ENCODE data around the gene CLSTN2.

Gene CLSTN2

DNA sequence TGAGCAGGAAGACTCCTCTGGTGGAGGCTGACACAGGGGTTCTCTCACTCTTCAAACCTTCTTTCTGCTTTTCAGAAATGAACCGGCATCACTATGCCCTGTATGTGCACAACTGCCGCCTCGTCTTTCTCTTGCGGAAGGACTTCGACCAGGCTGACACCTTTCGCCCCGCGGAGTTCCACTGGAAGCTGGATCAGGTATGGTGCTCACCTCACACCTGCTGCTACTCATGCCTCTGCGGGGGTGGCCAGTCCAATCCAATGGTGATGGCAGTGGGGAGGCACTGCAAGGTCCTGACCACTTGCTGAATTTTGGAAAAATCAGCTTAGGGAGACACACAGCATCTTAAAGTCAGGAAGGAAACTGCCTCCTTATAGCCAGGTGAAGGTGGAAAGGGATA, 531.5 kb downstream of the CLSTN2 start:
- H3K4me1 ChIP-seq (ENCODE audit: control insufficient read depth, insufficient read depth, low read depth, low read length), result peaks cover 15% of the 10 kb centered on the region
- H2BK12ac ChIP-seq (ENCODE audit: low read length in 2 of 2), result no peak overlapping the region
- H2AK5ac ChIP-seq (ENCODE audit: low read length, severe bottlenecking), result no peak overlapping the region
- no peaks in the 10 kb centered on the region for H3K79me1 ChIP-seq (replicated peaks; ENCODE audit: low read length, poor library complexity, severe bottlenecking)
- no peak overlapping the region for H2BK120ac ChIP-seq (ENCODE audit: low read depth, low read length)
- no peak overlapping the region for H3K14ac ChIP-seq (ENCODE audit: low read length in 2 of 2)
- H3K23ac ChIP-seq (ENCODE audit: low read length in 2 of 2), result no peak overlapping the region
- H3K4ac ChIP-seq (ENCODE audit: low read depth in 1 of 2, low read length in 2 of 2), result no peak overlapping the region
- no peak for DNase-seq
- H3K4me2 ChIP-seq (ENCODE audit: low read length, poor library complexity, severe bottlenecking), result no peak overlapping the region
- H2AFZ ChIP-seq (ENCODE audit: low read depth, low read length), result no peak overlapping the region
- H2BK15ac ChIP-seq (ENCODE audit: low read depth, poor library complexity, severe bottlenecking), result no peak overlapping the region
- H3K4me3 ChIP-seq (ENCODE audit: insufficient read depth in 1 of 2, low read depth in 1 of 2, low read length in 2 of 2), result no peak overlapping the region
- no peaks in the 10 kb centered on the region for H3K9me3 ChIP-seq (ENCODE audit: control insufficient read depth, low read length)
- H3K9ac ChIP-seq (ENCODE audit: low read length), result no peak overlapping the region
- no peak overlapping the region for H4K91ac ChIP-seq (ENCODE audit: low read length)
- no peak overlapping the region for H4K8ac ChIP-seq (ENCODE audit: low read length)
- peaks cover 0 to 16% of the 10 kb centered on the region in 2 experiments for H3K36me3 ChIP-seq (ENCODE audit: control insufficient read depth in 1 of 2, insufficient read depth in 2 of 2, low read depth in 1 of 2, low read length in 2 of 2)
- peaks cover 0 to 4% of the 10 kb centered on the region in 2 experiments for H3K27me3 ChIP-seq (ENCODE audit: control insufficient read depth in 1 of 2, insufficient read depth in 1 of 2, low read length in 2 of 2)
- no peak overlapping the region for H2BK5ac ChIP-seq (ENCODE audit: low read depth, low read length, poor library complexity, severe bottlenecking)
- H3K18ac ChIP-seq (ENCODE audit: low read depth in 1 of 2, low read length in 2 of 2), result no peak overlapping the region
- H3K27ac ChIP-seq (ENCODE audit: low read length, poor library complexity, severe bottlenecking), result no peak overlapping the region
- 96% methylated on average over 9 of the region's 9 CpGs for WGBS

DNA sequence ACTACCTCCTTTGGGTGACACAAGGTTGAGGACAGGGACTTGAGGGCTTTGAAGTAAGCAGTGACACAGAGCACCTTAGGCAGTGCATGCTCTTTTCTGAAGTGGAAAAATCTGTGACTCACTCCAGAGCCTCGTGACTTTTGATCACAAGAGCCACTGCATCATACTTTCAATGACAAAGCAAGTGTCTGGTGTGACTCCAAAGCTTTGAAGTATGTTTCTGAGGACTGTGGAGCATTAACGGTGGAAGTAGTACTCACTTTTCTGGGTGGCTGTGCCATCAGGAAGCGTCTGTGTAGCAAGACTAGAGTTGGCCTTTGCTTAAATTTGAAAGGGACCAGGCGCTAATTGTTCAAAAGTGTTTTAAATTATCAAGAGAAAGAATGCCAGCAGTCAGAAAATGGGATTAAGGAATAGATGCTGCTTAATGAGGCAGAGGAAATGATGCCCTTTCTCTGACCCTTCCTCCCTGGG, 532.2 kb downstream of the CLSTN2 start:
- no peak overlapping the region for H3K4me2 ChIP-seq (ENCODE audit: low read length, poor library complexity, severe bottlenecking)
- H2BK120ac ChIP-seq (ENCODE audit: low read depth, low read length), result no peak overlapping the region
- no peak overlapping the region for H2AK5ac ChIP-seq (ENCODE audit: low read length, severe bottlenecking)
- peak overlapping the region; percentile 23 for H3K9ac ChIP-seq (ENCODE audit: low read length)
- no peak overlapping the region for H3K4ac ChIP-seq (ENCODE audit: low read depth in 1 of 2, low read length in 2 of 2)
- peaks cover 0 to 16% of the 10 kb centered on the region in 2 experiments for H3K36me3 ChIP-seq (ENCODE audit: control insufficient read depth in 1 of 2, insufficient read depth in 2 of 2, low read depth in 1 of 2, low read length in 2 of 2)
- H4K8ac ChIP-seq (ENCODE audit: low read length), result no peak overlapping the region
- WGBS, result 41% methylated on average over 4 of the region's 4 CpGs
- H3K14ac ChIP-seq (ENCODE audit: low read length in 2 of 2), result no peak overlapping the region
- H3K23ac ChIP-seq (ENCODE audit: low read length in 2 of 2), result no peak overlapping the region
- no peak overlapping the region for H2AFZ ChIP-seq (ENCODE audit: low read depth, low read length)
- DNase-seq, result peak; percentile 33
- no peaks in the 10 kb centered on the region for H3K9me3 ChIP-seq (ENCODE audit: control insufficient read depth, low read length)
- H3K18ac ChIP-seq (ENCODE audit: low read depth in 1 of 2, low read length in 2 of 2), result no peak overlapping the region
- peaks cover 15% of the 10 kb centered on the region for H3K4me1 ChIP-seq (ENCODE audit: control insufficient read depth, insufficient read depth, low read depth, low read length)
- H3K79me1 ChIP-seq (replicated peaks; ENCODE audit: low read length, poor library complexity, severe bottlenecking), result no peaks in the 10 kb centered on the region
- no peak overlapping the region for H4K91ac ChIP-seq (ENCODE audit: low read length)
- no peak overlapping the region for H2BK15ac ChIP-seq (ENCODE audit: low read depth, poor library complexity, severe bottlenecking)
- no peak overlapping the region for H3K27ac ChIP-seq (ENCODE audit: low read length, poor library complexity, severe bottlenecking)
- H3K27me3 ChIP-seq (ENCODE audit: control insufficient read depth in 1 of 2, insufficient read depth in 1 of 2, low read length in 2 of 2), result peaks cover 0 to 4% of the 10 kb centered on the region in 2 experiments
- H3K4me3 ChIP-seq (ENCODE audit: insufficient read depth in 1 of 2, low read depth in 1 of 2, low read length in 2 of 2), result no peak overlapping the region
- H2BK5ac ChIP-seq (ENCODE audit: low read depth, low read length, poor library complexity, severe bottlenecking), result no peak overlapping the region
- H2BK12ac ChIP-seq (ENCODE audit: low read length in 2 of 2), result no peak overlapping the region

DNA sequence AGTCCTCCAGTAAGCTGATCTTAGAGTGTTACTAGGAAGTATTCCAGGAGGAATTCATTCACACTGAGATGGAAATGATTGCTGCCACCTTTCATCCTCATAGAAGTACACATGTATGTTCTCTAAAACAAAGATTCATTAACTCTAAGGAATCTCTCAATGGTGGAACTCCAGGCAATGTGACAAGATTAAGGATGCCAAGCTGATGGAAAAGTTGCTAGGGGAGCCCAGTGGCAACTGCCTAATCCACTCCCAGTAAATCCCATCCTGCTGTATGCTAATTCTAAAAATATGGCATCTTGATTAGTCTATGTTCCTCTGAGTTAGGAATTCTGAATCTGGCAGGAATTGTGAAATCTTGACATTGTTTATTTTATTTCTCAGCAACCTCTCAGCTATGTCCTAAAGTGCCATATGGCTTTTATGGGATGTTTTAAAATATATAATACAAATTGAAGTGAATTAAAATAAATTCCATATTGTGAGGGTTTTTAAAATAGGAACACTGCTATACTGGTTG, 532.9 kb downstream of the CLSTN2 start:
- Histone ChIP-seq H3K4me3 (ENCODE audit: insufficient read depth in 1 of 2, low read depth in 1 of 2, low read length in 2 of 2) (no peak overlapping the region), H3K27me3 (ENCODE audit: control insufficient read depth in 1 of 2, insufficient read depth in 1 of 2, low read length in 2 of 2) (peaks cover 0 to 4% of the 10 kb centered on the region in 2 experiments), H3K36me3 (ENCODE audit: control insufficient read depth in 1 of 2, insufficient read depth in 2 of 2, low read depth in 1 of 2, low read length in 2 of 2) (peaks cover 0 to 16% of the 10 kb centered on the region in 2 experiments), H3K4ac (ENCODE audit: low read depth in 1 of 2, low read length in 2 of 2) (no peak overlapping the region), H3K14ac (ENCODE audit: low read length in 2 of 2) (no peak overlapping the region), H3K4me2 (ENCODE audit: low read length, poor library complexity, severe bottlenecking) (no peak overlapping the region), H3K4me1 (ENCODE audit: control insufficient read depth, insufficient read depth, low read depth, low read length) (peaks cover 15% of the 10 kb centered on the region), H2AK5ac (ENCODE audit: low read length, severe bottlenecking) (no peak overlapping the region), H3K23ac (ENCODE audit: low read length in 2 of 2) (no peak overlapping the region), H3K27ac (ENCODE audit: low read length, poor library complexity, severe bottlenecking) (no peak overlapping the region), H3K79me1 (replicated peaks; ENCODE audit: low read length, poor library complexity, severe bottlenecking) (no peaks in the 10 kb centered on the region), H2BK5ac (ENCODE audit: low read depth, low read length, poor library complexity, severe bottlenecking) (no peak overlapping the region), H2BK120ac (ENCODE audit: low read depth, low read length) (no peak overlapping the region), H2BK12ac (ENCODE audit: low read length in 2 of 2) (no peak overlapping the region), H2BK15ac (ENCODE audit: low read depth, poor library complexity, severe bottlenecking) (no peak overlapping the region), H2AFZ (ENCODE audit: low read depth, low read length) (no peak overlapping the region), H3K18ac (ENCODE audit: low read depth in 1 of 2, low read length in 2 of 2) (no peak overlapping the region), H4K91ac (ENCODE audit: low read length) (no peak overlapping the region), H3K9me3 (ENCODE audit: control insufficient read depth, low read length) (no peaks in the 10 kb centered on the region), H4K8ac (ENCODE audit: low read length) (no peak overlapping the region), H3K9ac (ENCODE audit: low read length) (peak overlapping the region; percentile 23)
- no peak for DNase-seq

DNA sequence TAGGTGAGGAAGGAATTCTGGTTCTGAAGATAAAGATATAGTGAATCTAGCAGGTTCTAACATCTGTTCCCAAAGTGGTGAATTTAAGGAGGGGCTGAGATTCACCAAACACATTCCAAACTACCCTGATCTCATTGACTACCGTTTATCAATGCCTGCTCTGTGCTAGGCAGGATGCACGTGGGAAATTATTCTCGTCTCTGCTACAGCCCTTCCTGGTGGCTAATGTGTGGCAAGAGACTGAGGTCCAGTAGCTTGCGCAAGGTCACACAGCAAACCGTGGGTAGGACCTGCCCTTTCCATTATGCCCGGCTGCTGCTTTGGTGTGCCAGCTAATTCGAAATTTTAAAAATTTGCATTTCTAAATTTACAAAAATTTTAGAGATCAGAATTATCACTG, 533.4 kb downstream of the CLSTN2 start:
- Histone ChIP-seq H3K27ac (ENCODE audit: low read length, poor library complexity, severe bottlenecking) (no peak overlapping the region), H3K4me3 (ENCODE audit: insufficient read depth in 1 of 2, low read depth in 1 of 2, low read length in 2 of 2) (no peak overlapping the region), H2BK5ac (ENCODE audit: low read depth, low read length, poor library complexity, severe bottlenecking) (no peak overlapping the region), H3K18ac (ENCODE audit: low read depth in 1 of 2, low read length in 2 of 2) (no peak overlapping the region), H4K8ac (ENCODE audit: low read length) (no peak overlapping the region), H3K9ac (ENCODE audit: low read length) (no peak overlapping the region), H3K14ac (ENCODE audit: low read length in 2 of 2) (no peak overlapping the region), H2BK12ac (ENCODE audit: low read length in 2 of 2) (no peak overlapping the region), H2BK120ac (ENCODE audit: low read depth, low read length) (no peak overlapping the region), H2AK5ac (ENCODE audit: low read length, severe bottlenecking) (no peak overlapping the region), H2AFZ (ENCODE audit: low read depth, low read length) (no peak overlapping the region), H3K23ac (ENCODE audit: low read length in 2 of 2) (no peak overlapping the region), H3K4me1 (ENCODE audit: control insufficient read depth, insufficient read depth, low read depth, low read length) (peaks cover 15% of the 10 kb centered on the region), H3K4ac (ENCODE audit: low read depth in 1 of 2, low read length in 2 of 2) (no peak overlapping the region), H3K36me3 (ENCODE audit: control insufficient read depth in 1 of 2, insufficient read depth in 2 of 2, low read depth in 1 of 2, low read length in 2 of 2) (peaks cover 0 to 11% of the 10 kb centered on the region in 2 experiments), H3K4me2 (ENCODE audit: low read length, poor library complexity, severe bottlenecking) (no peak overlapping the region), H3K9me3 (ENCODE audit: control insufficient read depth, low read length) (no peaks in the 10 kb centered on the region), H3K79me1 (replicated peaks; ENCODE audit: low read length, poor library complexity, severe bottlenecking) (no peaks in the 10 kb centered on the region), H2BK15ac (ENCODE audit: low read depth, poor library complexity, severe bottlenecking) (no peak overlapping the region), H3K27me3 (ENCODE audit: control insufficient read depth in 1 of 2, insufficient read depth in 1 of 2, low read length in 2 of 2) (peaks cover 0 to 2% of the 10 kb centered on the region in 2 experiments), H4K91ac (ENCODE audit: low read length) (no peak overlapping the region)
- 81% methylated on average over 6 of the region's 7 CpGs for WGBS
- no peak for DNase-seq
